H1 (cell line): ENCODE measurements around the gene SLC6A19. TPM values are rescaled to one million over a fixed set of nuclear protein-coding genes. Genes with fewer than 3 reads are reported as not detected.

ENCODE experiments used
- ATF3 ChIP-seq: IDR thresholded peaks from 2 replicates; pipeline ENCODE4 v1.6.1; 2011; ENCODE audit warnings: low read depth, mild to moderate bottlenecking, low read length; ENCODE audit not compliant: insufficient read depth
- BRCA1 ChIP-seq: IDR thresholded peaks from 2 replicates; pipeline ENCODE4 v1.6.1; 2012; ENCODE audit warnings: low read depth, low read length, improper control_type of control experiment
- SUZ12 ChIP-seq: fragments of 200-600 bp; sonication (generic); IDR thresholded peaks from 2 replicates; pipeline ENCODE4 v1.6.1; 2012; ENCODE audit warnings: mild to moderate bottlenecking, inconsistent platforms, low read length, moderate library complexity, mixed read lengths
- TAF1 ChIP-seq: IDR thresholded peaks from 2 replicates; pipeline ENCODE4 v1.6.1; 2011; ENCODE audit warnings: mild to moderate bottlenecking, low read depth, low read length
- polyA plus RNA-seq, 7 experiments: library from polyadenylated mRNA; depleted of rRNA in 3 of 7; stranded (reverse) in 5 of 7; unstranded in 2 of 7; fragments of >200 nt in 5 of 7; fragments of 200-250 nt in 2 of 7; gene quantifications; 1 replicate in 5 of 7; 2 replicates in 1 of 7; 4 replicates in 1 of 7; pipeline versions ENCODE4 v1.2.1 to v1.2.3, GENCODE V29; 2011 to 2013; ENCODE audit warnings: missing spikeins in 2 of 7, mixed read lengths in 2 of 7
- total RNA-seq: library from RNA; stranded (reverse); fragmentation: NEBNext Ultra II Directional; extraction: Animal tissue kit (Norgen Biotek cat#: 25700); gene quantifications from 2 replicates; pipeline ENCODE4 v1.2.1, GENCODE V29; 2021

Gene SLC6A19
- total and polyA plus RNA-seq, 2 of the 8 experiments (the other 6 are each of a cell fraction or from before 2014, with no cell fraction given): 0.02 TPM; not detected in 1

GRCh38 chr5:1245905-1246576 lies 44.6 kb downstream of the SLC6A19 start (continued):
- no peak for TF ChIP-seq SUZ12
- TF ChIP-seq TAF1: no peak
- TF ChIP-seq BRCA1: no peak
- TF ChIP-seq ATF3: no peak
